NCI-H1417 (cell line): ENCODE data around the gene OR6S1.
A peak's percentile ranks its signal among the peaks of the same experiment; 100 is the strongest.

Experiments used
- DNase-seq, 3 experiments: peaks; one replicate each; lab custom pipeline; 2025; lab: John Stamatoyannopoulos, UW

OR6S1 gene

GRCh38 chr14:20641591-20641990 lies at the start of gene OR6S1:
Gene OR6S1, minus strand, starts transcription at chr14:20641691. Its CDS starts 0 bp downstream, at chr14:20641691.
- no peak for DNase-seq

- peak; percentile 36 to 78 (median 51) for DNase-seq
These were observed 49.6 kb upstream of the OR6S1 start for GRCh38 chr14:20690848-20691640.

GRCh38 chr14:20688167-20688839 lies 46.8 kb upstream of the OR6S1 start, which contains the start of gene ANG:
Gene ANG, plus strand, starts transcription at chr14:20688764. Its CDS starts 4,801 bp downstream, at chr14:20693565.
- no peak for DNase-seq

DNA sequence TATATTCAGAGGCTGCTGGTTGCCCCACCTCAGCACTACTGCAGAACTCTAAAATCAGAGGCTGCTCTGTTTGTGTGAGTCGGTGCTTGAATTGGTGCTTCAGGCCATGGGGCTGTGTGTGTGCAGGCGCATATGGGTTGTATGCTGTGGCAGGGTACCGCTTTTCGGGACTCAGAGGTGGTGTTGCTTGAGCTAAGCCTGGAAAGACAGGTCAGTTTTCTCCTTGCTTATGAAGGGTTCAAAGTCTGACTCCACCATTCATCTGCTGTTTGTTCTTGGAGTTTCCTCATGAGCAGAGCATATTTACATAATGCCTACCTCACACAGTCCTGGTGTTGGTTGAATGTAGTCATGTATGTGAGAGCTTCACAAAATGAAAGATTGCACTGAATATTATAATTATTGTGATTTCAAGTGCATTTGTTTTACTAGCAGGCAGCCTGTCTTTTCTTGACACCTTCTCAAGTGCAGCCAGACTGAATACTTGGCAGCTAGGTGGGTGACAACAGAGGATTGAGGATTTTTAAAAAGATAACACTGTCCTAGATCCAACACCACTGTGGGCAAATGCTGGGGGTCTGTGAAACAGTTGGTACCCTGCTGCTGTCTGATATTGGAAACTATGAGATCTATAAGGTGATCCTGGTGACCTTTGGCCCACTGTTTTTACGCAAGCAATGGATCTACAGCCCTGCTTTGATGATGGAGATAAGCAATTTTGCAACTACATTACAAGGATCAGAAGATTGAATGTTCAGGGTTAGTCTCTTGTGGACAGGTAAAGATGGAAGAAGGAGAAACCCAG lies 46.1 kb upstream of the OR6S1 start:
- DNase-seq, result no peak

- DNase-seq, result no peak
These were observed 45.1 kb upstream of the OR6S1 start for GRCh38 chr14:20686386-20687143.

DNA sequence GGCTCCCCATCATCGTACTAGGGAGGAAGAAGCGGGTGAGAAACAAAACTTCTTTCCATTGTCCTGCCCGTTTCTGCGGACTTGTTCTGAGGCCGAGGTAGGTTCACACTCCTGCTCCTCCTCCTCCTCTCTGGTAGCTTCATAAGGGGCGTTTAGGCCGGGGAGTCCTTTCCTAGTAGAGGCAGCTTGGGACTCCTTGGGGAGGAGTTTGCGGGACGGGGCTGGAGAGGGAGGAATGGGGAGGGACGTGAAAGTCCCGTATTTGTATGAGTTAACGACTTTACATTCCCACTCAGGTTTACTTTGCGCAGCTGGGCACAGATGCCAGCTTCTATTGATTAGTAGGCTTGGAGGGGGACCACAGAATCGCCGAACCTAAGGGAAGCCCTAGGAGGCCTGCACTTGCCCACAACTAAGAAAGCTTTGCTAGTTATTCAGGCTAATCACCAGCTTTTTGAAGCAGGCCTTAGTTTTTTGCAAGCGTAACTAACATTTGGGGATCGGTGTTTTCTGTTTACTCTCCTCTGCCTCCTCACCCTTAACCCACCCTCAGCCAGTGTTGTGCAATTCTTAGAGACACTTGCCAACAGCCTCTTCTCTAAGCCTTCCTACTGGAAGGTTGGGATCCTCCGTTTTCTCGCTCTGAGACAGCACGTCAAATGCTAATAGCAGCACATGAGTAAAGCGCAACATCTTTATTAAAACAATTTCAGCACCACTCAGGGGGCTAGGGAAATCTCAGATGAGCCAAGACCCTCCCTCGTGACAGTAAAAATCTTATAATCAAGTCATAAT lies 43.4 kb upstream of the OR6S1 start:
- DNase-seq, result no peak

DNA sequence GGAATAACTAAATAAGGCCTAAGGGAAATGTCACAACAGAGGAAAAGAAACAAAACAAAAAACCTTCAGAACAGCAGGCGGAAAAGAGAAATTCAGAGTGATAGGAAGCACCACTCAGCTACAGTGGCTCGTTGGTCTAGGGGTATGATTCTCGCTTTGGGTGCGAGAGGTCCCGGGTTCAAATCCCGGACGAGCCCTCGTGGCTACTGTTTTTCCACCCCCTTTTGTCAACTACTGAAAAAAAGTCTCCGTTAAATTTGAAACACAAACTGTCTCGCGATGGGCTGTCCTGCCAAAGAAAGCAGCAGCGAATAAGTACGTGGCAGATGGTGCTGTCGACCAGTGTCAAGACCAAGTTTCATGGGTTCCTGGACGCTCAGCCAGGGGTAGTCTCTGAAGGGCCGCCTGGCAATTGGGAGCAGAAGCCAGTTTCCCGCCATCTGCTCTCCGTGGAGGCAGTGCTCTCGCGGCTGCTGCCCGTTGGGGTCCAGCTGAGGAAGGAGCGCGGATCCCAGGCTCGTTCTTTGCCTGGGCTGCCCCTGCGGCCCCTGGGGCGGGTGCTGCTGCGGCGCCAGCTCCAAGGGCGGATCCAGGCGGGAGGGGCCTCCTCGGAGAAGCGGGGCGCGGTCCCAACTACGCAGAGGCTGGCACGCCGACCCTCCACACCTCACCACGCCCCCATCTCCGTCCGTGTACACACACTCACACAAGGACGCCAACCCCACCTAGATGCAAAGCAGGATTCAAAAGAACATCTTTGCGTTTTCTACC lies 42.6 kb upstream of the OR6S1 start, which contains the start of gene RNASE4:
TSS of gene RNASE4 (plus strand) at position 670 of the 771 bp plus-strand sequence. CDS start 14,812 bp downstream, outside the sequence.
- DNase-seq, result peak in 1 of 3 experiments; percentile 57

GRCh38 chr14:20683125-20683890 lies 41.8 kb upstream of the OR6S1 start:
- DNase-seq, result peak in 1 of 3 experiments; percentile 82

GRCh38 chr14:20682435-20683124 lies 41.1 kb upstream of the OR6S1 start:
- DNase-seq, result peak in 1 of 3 experiments; percentile 79

DNA sequence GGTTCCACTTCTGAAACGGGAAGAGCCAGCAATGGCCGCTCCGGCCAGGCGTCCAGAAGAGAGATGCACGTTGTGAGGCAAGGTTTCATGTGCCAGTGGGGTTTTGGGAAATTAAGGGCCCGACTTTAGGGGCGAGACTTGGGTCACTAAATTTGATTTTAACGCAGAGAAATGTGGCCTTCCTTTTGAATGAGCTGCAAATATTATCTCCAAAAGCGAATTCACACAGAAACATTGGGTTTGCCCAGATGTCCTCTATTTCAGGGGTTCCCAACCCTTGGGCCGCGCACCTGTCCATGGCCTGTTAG lies 40.6 kb upstream of the OR6S1 start:
- no peak for DNase-seq

- peak in 2 of 3 experiments; percentile 51 to 82 for DNase-seq
These were observed 40.0 kb upstream of the OR6S1 start for GRCh38 chr14:20681348-20682126.

DNA sequence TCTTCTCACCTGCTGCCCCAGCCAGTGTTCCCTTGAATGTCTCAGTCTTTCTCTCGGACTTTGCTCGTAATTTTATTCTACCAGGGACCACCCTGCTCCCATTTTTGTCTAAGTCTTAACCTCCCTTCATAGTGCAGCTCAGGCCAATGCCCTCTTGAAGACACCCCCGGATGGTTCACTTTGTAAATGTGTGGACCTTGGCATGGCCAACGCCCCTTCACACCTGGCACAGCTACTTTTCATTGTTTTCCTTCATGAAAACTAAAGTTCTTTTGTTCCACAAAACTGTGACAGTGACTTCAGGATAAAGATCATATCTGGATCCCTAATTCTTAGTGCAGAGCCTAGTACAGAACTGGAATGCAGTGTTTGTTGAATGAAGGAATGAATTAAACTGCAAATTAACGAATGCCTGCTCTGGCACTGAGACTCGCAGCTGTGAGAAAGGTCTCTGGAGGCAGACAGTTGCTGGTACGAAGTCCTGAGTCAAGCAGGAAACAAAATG lies 39.4 kb upstream of the OR6S1 start:
- DNase-seq, result no peak

DNA sequence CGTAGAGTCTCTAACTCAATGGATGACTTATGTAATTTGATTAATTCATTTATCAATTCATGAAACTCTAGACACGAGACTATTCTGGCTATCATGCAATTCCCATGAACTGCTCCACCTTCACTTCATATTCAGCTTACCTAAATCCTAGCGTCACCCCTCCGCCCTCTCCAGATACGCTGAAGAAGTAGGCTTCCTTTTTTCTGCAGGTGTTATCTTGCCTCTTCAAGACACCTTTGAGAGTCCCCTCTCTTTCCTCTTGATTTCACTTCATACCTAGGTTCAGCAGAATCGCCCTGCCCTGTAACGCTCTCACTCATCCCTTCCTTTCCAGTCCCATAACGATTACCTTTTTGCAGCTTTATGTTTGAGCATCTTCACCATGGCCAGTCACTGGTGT lies 38.9 kb upstream of the OR6S1 start:
- DNase-seq, result no peak

GRCh38 chr14:20679907-20680306 lies 38.4 kb upstream of the OR6S1 start:
- no peak for DNase-seq

GRCh38 chr14:20676072-20676471 lies 34.6 kb upstream of the OR6S1 start:
- no peak for DNase-seq

GRCh38 chr14:20675669-20676068 lies 34.2 kb upstream of the OR6S1 start:
- DNase-seq, result no peak

- no peak for DNase-seq
These were observed 30.2 kb upstream of the OR6S1 start for GRCh38 chr14:20671597-20672283.
